Erythroblast (primary cell): ENCODE data around the gene AHCYL2.
"Not testable (repeated sequence)": the region's sequence is repeated elsewhere in the genome, so short reads cannot be mapped to it uniquely, and the experiment has no call there.

Experiments used
- DNase-seq, 2 experiments: peaks; one replicate each; lab custom pipeline; 2025; lab: John Stamatoyannopoulos, UW
- GATA1 ChIP-seq: IDR thresholded peaks from 2 replicates; pipeline ENCODE4 v1.6.1; 2011; ENCODE audit warnings: low read depth, mild to moderate bottlenecking, control low read depth, low read length, moderate library complexity
- POLR2A ChIP-seq: IDR thresholded peaks from 2 replicates; pipeline ENCODE4 v1.6.1; 2011; ENCODE audit warnings: mild to moderate bottlenecking, low read length

AHCYL2 gene

DNA sequence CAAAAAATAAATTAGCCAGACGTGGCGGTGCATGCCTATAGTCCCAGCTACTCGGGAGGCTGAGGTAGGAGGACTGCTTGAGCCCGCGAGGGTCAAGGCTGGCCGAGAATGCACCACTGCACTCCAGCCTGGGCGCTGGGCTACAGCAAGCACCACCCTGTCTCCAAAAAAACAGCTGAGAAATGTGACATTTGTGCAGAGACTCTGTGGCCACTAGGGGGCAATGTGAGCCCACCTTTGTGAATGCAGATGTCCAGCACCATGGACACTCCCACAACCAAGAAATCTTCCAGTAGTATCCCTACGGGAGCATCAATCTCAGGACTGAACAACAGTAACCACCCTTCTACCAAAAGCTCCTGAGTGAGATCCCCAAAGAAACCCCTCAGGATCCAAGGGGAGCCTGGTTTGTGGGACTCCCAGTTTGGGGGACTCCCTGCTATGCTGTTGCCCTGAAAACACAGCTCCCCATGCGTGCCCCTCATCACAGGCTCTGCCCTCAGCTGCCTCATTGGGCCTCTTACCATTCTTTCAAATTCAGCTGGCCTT lies 6.2 kb upstream of the AHCYL2 start:
- TF ChIP-seq POLR2A (no peak), GATA1 (no peak)
- peak; percentile 68 to 85 for DNase-seq

- not testable (repeated sequence) for DNase-seq
Measured at GRCh38 chr7:129219166-129219565, 5.7 kb upstream of the AHCYL2 start.

DNA sequence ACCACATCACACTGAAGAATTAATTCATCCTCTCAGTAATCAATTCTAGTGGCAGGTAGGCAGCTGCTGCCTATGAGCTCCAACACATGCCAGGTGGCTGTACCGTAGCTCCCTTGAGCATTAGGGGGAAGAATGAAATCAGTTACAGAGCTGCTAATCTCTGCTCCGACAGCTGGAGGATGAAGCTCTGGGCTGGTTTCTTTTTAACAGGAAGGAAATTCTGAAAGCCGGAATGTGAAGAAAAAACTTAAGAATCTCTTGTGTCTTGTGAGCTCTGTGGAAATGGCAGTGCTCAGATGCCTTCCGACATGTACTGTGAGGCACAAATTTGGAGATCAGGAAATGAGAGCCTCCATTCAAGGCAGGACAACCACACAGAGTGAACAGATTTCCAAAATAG lies 2.8 kb upstream of the AHCYL2 start:
- no peak for DNase-seq
- TF ChIP-seq GATA1 (no peak), POLR2A (no peak)

GRCh38 chr7:129225206-129225930 lies 538 bp downstream of the AHCYL2 start:
- DNase-seq, result peak; percentile 56 to 62
- TF ChIP-seq GATA1 (no peak), POLR2A (no peak)

DNA sequence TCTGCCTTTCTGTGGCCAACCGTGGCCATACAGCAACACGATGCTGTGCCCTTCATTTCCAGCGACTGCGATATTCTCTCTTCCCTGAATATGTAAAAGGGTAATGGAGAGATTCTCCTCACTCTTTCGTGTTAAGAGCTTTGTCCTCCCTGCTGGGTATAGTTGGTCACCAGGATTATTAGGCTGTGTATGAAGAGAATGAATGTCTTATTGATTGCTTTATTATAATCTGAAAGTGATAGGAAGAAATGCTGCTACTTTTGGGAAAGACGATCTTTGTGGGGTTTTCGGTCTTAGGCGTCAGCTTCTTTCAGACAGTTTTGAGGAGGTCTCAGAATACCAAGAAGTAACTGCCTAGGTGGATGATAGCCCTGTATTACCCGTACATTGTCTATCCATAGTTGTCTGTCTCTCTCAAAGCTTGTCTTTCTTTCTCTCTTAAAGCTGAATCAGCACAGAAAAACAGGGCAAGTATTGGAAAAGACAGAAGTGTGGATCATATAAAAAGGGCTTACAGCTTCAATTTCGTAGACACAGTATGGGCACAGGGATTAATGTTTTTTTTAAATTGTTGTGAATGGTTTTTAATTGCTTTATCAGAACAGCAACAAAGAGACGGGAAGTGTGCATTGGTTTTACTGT lies 1.2 kb downstream of the AHCYL2 start:
- no peak for TF ChIP-seq GATA1
- no peak for TF ChIP-seq POLR2A
- DNase-seq, result no peak

DNA sequence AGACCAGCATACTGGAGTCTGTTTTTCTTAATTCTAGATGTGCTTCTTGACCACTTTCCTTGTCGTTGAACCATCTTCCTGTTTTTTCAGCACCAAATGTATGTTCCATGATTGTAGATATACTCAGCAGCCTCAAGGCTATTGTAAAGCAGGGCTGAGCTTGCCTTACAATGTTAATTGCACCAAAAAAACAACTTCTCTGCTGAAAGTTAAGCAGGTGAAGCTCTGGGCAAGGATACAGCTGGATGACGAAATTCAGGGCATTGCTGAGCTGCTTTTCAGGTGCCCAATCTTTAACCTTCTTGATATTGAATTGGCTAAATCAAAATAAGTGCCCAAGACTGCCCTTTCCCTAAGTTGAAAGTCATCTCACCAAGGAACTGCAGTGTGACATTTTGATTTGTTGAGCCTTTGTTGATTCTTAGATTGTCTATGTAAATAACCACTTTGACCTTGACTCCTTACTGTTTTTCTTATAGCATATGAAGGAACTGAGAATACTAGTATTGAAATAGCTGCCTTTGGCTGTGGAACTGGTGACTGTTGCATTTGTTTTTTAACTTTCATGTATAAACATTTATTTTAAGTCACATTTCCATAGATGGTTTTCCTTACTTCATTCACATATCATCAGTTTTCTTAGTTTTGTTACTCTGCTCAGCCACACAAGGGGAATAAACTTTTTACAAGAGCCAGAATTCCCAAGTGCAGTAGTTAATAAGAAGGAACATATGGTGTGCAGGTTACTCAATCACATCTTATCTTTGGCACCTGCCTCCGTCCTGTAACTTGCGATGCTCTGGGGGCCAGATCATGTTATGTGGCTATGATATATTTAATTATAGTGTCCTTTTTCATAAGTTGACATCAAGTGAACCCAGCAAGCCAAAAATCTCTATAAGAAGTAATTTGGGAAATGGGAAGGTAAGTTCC lies 3.1 kb downstream of the AHCYL2 start:
- no peak for TF ChIP-seq POLR2A
- DNase-seq, result no peak

- DNase-seq, result no peak
- TF ChIP-seq GATA1 (no peak), POLR2A (no peak)
Measured at GRCh38 chr7:129228633-129229032, 3.8 kb downstream of the AHCYL2 start.

GRCh38 chr7:129231666-129232065 lies 6.8 kb downstream of the AHCYL2 start:
- DNase-seq, result no peak
- TF ChIP-seq GATA1, result no peak
- no peak for TF ChIP-seq POLR2A

- TF ChIP-seq GATA1 (no peak), POLR2A (no peak)
- no peak for DNase-seq
Measured at GRCh38 chr7:129238546-129238945, 13.7 kb downstream of the AHCYL2 start.

DNA sequence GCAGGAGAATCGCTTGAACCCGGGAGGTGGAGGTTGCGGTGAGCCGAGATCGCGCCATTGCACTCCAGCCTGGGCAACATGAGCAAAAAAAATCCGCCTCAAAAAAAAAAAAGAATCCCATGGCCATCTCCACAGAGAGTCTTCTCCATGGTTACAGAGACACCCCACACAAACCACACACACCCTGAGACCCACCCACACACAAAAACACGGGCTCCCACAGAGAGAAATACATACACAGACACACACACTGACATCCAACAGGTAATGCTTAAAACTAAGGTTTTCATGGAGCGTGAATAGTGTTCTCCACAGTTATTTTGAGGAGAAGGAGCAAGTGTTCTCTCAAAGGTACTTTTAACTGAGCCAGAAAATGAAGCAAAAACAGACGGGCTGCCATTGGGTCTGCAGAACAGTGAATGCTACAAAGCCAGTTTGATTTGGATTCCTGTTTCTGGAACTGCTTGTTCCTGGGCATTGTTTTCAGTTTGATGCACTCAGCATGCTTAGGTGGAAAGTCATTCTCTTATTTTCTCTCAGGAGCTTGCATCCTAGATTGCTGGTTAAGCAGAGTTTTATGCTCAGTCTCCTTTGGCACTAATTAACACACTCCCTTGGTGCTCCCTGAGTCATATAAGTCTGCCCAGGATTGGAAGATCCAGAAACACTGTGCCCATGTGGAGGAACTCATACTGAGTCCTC lies 15.4 kb downstream of the AHCYL2 start:
- DNase-seq, result no peak
- TF ChIP-seq POLR2A (no peak), GATA1 (no peak)

GRCh38 chr7:129244220-129244619 lies 19.4 kb downstream of the AHCYL2 start:
- no peak for DNase-seq
- TF ChIP-seq GATA1, result no peak
- TF ChIP-seq POLR2A, result no peak

DNA sequence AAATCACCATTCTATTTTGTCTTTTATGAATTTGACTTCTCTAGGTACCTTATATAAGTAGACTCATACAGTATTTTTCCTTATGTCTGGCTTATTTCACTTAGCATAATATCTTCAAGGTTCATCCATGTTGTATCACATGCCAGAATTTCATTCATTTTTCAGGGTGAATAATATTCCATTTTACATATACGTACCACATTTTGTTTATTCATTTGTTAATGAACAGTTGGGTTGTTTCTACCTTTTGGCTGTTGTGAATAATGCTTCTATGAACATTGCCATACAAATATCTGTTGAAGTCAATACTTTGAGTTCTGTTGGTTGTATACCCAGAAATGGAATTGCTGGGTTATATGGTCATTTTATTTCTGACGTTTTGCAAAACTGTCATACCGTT lies 20.7 kb downstream of the AHCYL2 start:
- TF ChIP-seq POLR2A (no peak), GATA1 (no peak)
- DNase-seq, result no peak

DNA sequence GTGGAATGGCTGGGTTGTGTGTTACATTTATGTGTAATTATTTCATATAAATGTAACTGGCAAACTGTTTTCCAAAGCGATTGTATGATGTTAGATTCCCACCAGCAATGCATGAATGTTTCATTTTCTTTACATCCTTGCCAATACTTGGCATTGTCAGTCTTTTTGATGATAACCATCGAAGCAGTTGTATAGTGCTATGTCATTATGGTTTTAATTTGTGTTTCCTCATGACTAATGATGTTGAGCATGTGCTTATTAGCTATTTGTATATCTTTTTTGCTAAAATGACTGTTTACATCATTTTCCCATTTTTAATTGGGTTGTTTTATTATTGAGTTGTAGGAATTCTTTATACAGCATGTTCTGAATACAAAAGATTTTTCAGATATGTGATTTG lies 22.3 kb downstream of the AHCYL2 start:
- DNase-seq, result no peak
- TF ChIP-seq GATA1 (no peak), POLR2A (no peak)
